ENCODE results near the gene TMEM88. TPM values are rescaled to one million over a fixed set of nuclear protein-coding genes. Genes with fewer than 3 reads are reported as not detected.

The TMEM88 gene
- total and polyA plus RNA-seq, 2 of the 13 experiments (the other 11 are each of a cell fraction or from before 2014, with no cell fraction given), result 0.31 to 0.66 TPM

GRCh38 chr17:7883781-7884386 is 29.0 kb downstream of the TMEM88 start:
- Histone ChIP-seq H2AFZ (ENCODE audit: low read length) (no peak overlapping the region), H3K4me3 (replicated peaks in 1 of 3; ENCODE audit: insufficient read depth in 1 of 3, low read depth in 2 of 3, low read length in 3 of 3) (no peak overlapping the region), H4K20me1 (ENCODE audit: insufficient read depth, low read length) (no peaks in the 10 kb centered on the region), H3K27ac (ENCODE audit: extremely low read length, insufficient read depth, low read length) (no peak overlapping the region), H3K9me3 (ENCODE audit: low read length) (no peaks in the 10 kb centered on the region), H3K27me3 (ENCODE audit: control insufficient read depth in 1 of 2, insufficient read depth in 2 of 2, low read length in 2 of 2) (peaks cover 1 to 22% of the 10 kb centered on the region in 2 experiments; a peak in 2 of 5 replicates), H3K4me1 (ENCODE audit: insufficient read depth, low read length) (peaks cover 49% of the 10 kb centered on the region), H3K4me2 (ENCODE audit: low read depth, low read length) (no peak overlapping the region), H3K79me2 (ENCODE audit: insufficient read depth, low read length) (no peaks in the 10 kb centered on the region), H3K9ac (ENCODE audit: insufficient read depth, low read depth, low read length) (no peak overlapping the region), H3K36me3 (replicated peaks in 1 of 2; ENCODE audit: control insufficient read depth in 1 of 2, insufficient read depth in 2 of 2, low read length in 2 of 2) (no peaks in the 10 kb centered on the region)
- FAIRE-seq, result no peak
- in situ Hi-C loops (cut with HindIII; ENCODE audit: extremely low pct_ligation_motif_present, low pct_unique_long_range_greater_than_20kb), result no loop called here
- intact Hi-C loops (cut with micrococcal nuclease; ENCODE audit: unreplicated experiment), result no loop called here
- ChIA-PET POLR2A (no interaction called here), CTCF (ENCODE audit: low intra/inter-chr PET ratio, low total read pairs) (no interaction called here)
- TF ChIP-seq, protein P1, sequence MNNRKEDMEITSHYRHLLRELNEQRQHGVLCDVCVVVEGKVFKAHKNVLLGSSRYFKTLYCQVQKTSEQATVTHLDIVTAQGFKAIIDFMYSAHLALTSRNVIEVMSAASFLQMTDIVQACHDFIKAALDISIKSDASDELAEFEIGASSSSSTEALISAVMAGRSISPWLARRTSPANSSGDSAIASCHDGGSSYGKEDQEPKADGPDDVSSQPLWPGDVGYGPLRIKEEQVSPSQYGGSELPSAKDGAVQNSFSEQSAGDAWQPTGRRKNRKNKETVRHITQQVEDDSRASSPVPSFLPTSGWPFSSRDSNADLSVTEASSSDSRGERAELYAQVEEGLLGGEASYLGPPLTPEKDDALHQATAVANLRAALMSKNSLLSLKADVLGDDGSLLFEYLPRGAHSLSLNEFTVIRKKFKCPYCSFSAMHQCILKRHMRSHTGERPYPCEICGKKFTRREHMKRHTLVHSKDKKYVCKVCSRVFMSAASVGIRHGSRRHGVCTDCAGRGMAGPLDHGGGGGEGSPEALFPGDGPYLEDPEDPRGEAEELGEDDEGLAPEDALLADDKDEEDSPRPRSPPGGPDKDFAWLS (CRISPR knock-in tag; IDR thresholded peaks at IDR 0.05; ENCODE audit: borderline replicate concordance), result no peak
- TF ChIP-seq ZNF501 (CRISPR knock-in tag; IDR thresholded peaks at IDR 0.05) (no peak), ZBTB2 (CRISPR knock-in tag; IDR thresholded peaks at IDR 0.05; ENCODE audit: low read depth) (no peak), NFE2L2 (IDR thresholded peaks at IDR 0.05; ENCODE audit: low read length) (no peak), SP5 (CRISPR knock-in tag; IDR thresholded peaks at IDR 0.05; ENCODE audit: borderline replicate concordance, low read depth) (no peak), DR1 (CRISPR knock-in tag; IDR thresholded peaks at IDR 0.05) (no peak), JARID2 (CRISPR knock-in tag; IDR thresholded peaks at IDR 0.05; ENCODE audit: insufficient replicate concordance) (no peak), CENPT (CRISPR knock-in tag; IDR thresholded peaks at IDR 0.05; ENCODE audit: low read depth) (no peak), AGO1 (IDR thresholded peaks at IDR 0.05; ENCODE audit: low read depth, low read length, poor library complexity, severe bottlenecking) (no peak)
- WGBS (ENCODE audit: low lambda C conversion rate), result 82% methylated on average over 3 of the region's 3 CpGs
- DNase-seq (ENCODE audit: low spot score), result no peak
- no TSS peak for BruUV-seq (replicated peaks)
- no peak for ATAC-seq

Data from HepG2 (cell line).